ENCODE results near the gene FGFR3.

FGFR3 gene

DNA sequence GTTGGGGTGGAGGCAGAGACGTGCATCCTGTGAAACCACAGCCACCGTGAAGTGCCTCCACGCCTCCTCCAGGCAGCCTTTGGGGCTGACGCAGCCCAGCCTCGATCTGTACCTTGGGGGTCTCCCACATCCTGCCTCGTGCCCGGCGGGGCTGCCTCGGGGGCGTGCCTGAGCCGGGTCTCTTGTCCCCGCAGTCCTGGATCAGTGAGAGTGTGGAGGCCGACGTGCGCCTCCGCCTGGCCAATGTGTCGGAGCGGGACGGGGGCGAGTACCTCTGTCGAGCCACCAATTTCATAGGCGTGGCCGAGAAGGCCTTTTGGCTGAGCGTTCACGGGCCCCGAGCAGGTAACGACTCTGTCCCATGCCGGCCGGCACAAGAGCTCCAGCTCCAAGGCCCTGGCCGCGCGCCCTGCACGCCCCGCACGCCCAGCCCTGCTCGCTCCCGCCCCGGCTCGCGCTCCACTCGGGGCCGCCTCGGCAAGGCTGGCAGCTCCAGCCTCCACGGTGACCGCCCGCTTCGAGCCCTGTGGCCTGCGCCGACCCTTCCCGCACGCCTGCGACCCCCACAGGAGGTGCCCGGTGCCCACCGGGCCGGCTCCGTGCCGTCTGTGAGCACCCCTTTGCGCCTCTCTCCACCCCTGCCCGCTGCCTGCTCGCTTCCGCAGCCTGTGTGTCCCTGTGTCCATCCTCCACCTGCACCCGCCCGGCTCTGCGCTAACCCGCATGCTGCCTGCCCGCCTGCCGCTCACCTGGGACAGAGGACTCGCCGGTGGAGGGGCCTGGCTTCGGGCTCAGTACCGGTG is 9.8 kb downstream of the FGFR3 start:
- DNase-seq (ENCODE audit: low read depth): no peak

DNA sequence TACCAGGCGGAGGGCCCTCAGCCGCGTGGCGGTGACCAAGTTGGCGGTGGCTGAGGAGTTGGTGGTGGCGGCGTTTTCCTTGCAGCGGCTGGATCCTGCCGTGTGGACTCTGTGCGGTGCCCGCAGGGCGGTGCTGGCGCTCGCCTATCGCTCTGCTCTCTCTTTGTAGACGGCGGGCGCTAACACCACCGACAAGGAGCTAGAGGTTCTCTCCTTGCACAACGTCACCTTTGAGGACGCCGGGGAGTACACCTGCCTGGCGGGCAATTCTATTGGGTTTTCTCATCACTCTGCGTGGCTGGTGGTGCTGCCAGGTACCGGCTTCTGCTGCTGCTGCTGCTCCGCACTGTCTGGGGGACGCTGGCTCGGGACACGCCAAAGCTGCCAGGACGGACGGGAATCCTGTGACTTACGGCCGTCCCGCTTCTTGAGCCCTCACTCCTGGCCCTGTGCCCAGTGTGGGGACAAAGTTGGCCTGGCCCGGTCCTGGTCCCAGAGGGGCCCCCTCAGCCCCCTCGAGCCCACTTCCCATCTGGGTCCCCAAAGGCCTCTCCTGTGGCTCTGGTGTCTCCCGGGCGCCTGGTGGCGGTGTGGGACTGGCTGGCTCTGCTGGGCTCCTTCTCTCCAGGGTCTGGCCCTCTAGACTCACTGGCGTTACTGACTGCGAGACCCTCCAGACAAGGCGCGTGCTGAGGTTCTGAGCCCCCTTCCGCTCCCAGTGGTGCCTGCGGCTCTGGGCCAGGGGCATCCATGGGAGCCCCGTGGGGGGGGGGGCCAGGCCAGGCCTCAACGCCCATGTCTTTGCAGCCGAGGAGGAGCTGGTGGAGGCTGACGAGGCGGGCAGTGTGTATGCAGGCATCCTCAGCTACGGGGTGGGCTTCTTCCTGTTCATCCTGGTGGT is 10.7 kb downstream of the FGFR3 start:
- no peak for DNase-seq (ENCODE audit: low read depth)

DNA sequence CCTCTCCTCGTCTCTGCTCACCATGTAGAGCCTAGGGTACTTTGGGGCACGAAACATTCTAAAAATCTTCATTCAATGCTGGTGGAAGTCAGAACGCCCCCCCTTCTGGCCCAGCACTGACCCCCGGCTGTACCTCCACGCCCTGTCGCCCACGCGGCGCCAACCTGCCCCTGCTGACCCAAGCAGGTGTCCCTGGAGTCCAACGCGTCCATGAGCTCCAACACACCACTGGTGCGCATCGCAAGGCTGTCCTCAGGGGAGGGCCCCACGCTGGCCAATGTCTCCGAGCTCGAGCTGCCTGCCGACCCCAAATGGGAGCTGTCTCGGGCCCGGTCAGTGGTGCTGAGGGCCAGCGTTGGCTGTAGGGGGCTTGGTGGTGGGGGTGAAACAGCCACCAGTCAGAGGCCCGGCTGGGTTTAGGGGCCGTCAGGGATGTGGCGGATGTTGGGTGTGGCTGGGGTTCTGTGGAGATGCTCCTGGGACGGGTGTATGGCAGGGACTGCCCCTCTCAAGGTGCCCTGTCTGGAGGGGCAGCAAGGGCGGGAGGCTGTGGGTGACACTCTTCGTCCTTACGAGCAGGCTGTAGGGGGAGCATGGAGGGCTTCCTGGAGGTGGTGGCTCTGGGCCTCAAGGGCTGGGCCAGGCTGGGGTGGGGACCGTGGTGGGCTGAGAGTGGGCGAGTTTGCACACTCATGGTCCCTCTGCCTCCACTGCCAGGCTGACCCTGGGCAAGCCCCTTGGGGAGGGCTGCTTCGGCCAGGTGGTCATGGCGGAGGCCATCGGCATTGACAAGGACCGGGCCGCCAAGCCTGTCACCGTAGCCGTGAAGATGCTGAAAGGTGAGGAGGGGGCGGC is 11.8 kb downstream of the FGFR3 start:
- DNase-seq (ENCODE audit: low read depth): no peak

DNA sequence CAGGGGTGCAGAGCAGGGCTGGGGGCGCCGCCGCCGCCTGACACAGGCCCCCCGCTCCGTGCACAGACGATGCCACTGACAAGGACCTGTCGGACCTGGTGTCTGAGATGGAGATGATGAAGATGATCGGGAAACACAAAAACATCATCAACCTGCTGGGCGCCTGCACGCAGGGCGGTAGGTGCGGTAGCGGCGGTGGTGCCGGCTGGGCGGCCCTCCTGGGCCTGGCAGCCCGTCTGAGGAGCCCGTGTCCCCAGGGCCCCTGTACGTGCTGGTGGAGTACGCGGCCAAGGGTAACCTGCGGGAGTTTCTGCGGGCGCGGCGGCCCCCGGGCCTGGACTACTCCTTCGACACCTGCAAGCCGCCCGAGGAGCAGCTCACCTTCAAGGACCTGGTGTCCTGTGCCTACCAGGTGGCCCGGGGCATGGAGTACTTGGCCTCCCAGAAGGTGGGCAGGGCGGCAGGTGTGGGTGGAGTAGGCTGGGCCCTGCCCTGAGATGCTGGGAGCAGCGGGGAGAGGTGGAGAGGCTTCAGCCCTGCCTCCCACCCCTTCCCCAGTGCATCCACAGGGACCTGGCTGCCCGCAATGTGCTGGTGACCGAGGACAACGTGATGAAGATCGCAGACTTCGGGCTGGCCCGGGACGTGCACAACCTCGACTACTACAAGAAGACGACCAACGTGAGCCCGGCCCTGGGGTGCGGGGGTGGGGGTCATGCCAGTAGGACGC is 12.6 kb downstream of the FGFR3 start:
- DNase-seq (ENCODE audit: low read depth): no peak

DNA sequence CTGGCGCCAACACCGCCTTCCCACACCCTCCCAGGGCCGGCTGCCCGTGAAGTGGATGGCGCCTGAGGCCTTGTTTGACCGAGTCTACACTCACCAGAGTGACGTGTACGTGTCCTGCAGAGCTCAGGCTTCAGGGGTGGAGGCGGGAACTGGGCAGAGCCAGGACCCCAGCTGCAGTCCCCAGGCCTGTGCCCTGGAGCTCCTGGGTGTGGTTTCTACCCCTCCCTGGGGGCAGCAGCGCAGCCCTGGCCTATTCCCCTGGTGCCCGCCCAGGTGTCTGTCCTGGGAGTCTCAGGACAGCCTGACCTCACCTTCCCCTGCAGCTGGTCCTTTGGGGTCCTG is 13.1 kb downstream of the FGFR3 start:
- no peak for DNase-seq (ENCODE audit: low read depth)

DNA sequence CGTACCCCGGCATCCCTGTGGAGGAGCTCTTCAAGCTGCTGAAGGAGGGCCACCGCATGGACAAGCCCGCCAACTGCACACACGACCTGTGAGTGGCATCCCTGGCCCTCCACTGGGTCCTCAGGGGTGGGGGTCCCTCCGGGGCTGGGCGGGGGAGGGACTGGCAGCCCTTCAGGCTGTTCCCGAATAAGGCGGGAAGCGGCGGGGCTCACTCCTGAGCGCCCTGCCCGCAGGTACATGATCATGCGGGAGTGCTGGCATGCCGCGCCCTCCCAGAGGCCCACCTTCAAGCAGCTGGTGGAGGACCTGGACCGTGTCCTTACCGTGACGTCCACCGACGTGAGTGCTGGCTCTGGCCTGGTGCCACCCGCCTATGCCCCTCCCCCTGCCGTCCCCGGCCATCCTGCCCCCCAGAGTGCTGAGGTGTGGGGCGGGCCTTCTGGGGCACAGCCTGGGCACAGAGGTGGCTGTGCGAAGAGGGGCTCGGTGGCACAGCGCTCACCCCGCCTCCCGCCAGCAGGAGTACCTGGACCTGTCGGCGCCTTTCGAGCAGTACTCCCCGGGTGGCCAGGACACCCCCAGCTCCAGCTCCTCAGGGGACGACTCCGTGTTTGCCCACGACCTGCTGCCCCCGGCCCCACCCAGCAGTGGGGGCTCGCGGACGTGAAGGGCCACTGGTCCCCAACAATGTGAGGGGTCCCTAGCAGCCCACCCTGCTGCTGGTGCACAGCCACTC is 13.7 kb downstream of the FGFR3 start:
- no peak for DNase-seq (ENCODE audit: low read depth)

DNA sequence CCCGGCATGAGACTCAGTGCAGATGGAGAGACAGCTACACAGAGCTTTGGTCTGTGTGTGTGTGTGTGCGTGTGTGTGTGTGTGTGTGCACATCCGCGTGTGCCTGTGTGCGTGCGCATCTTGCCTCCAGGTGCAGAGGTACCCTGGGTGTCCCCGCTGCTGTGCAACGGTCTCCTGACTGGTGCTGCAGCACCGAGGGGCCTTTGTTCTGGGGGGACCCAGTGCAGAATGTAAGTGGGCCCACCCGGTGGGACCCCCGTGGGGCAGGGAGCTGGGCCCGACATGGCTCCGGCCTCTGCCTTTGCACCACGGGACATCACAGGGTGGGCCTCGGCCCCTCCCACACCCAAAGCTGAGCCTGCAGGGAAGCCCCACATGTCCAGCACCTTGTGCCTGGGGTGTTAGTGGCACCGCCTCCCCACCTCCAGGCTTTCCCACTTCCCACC is 14.3 kb downstream of the FGFR3 start:
- no peak for DNase-seq (ENCODE audit: low read depth)

DNA sequence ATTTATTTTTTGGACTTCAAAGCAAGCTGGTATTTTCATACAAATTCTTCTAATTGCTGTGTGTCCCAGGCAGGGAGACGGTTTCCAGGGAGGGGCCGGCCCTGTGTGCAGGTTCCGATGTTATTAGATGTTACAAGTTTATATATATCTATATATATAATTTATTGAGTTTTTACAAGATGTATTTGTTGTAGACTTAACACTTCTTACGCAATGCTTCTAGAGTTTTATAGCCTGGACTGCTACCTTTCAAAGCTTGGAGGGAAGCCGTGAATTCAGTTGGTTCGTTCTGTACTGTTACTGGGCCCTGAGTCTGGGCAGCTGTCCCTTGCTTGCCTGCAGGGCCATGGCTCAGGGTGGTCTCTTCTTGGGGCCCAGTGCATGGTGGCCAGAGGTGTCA is 15.3 kb downstream of the FGFR3 start:
- DNase-seq (ENCODE audit: low read depth): no peak

DNA sequence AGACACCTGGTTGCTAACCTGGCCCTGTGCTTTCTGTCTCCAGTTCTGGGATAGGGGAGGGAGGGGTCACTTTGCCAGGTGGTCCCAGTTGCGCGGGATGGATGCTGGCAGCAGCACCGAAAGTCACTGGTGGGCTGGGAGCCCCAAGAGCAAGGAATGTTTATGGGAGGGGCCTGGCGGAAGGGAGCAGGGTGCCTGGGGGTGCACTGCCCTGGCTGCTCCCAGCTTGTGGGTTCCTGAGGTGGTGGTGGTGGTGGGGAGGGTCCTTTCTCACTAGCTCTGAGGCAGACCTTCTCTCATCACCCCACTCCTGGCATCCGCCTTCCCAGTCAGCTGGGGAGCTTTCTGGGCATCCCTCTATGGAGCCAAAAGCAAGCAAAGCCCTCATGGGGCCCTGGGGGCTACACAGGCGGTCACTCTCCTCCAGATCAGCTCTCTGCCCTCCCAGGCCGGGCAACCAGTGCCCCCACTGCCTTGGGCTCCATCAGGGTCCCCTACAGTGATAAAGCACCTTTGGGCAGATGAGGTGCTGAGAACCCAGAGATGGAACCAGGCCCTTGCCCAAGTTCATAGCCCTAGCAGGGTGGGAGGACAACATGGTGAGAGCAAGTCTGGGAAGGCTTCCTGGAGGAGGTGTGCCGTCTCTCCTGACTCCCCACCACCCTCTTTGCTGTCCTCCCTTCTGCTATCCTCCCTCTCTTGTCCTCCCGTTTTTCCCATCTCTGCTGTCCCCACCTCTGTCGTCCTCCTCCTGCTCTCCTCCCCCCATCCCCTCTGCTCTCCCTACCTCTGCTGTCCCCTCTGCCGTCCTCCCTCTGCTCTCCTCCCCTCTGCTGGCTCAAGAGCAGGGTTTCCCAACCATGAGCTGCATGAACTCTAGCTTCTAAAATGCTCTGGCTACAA is 16.0 kb downstream of the FGFR3 start:
- no peak for DNase-seq (ENCODE audit: low read depth)

DNA sequence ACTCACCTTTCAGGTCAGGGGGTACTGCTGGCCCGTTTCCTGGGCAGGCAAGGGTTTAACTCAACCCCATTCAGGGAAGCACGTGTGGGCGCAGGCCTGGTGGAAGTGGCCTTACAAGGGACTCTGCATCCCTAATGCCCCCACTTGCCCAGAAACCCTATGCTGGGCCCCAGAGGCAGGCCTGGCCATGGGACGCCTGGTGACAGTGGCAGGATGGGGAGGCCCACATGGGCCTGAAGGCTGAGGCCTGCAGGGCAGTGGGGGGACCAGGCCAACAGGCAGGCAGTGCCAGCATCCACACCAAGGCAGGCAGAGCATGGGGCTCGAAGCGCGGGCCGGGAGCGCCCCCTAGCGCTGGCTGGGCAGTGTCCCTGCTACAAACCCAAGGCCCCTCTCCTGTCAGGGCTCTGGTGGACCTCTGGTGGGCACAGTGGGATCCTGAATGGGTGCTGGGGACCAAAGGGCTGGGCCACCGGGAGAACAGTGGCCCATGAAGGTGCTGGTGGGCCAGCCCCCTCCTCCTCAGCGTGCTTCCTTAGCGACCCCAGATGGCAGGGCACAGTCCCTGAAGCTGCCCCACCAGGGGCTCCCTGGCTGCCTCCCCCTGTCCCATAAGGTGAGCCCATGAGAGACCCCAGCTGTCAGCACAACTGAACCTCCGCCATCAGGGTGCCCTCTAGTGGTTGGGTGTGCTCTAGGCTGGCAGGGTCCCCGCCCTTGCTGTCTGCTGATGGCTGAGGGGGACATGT is 16.8 kb downstream of the FGFR3 start:
- DNase-seq (ENCODE audit: low read depth): peak; percentile 37

DNA sequence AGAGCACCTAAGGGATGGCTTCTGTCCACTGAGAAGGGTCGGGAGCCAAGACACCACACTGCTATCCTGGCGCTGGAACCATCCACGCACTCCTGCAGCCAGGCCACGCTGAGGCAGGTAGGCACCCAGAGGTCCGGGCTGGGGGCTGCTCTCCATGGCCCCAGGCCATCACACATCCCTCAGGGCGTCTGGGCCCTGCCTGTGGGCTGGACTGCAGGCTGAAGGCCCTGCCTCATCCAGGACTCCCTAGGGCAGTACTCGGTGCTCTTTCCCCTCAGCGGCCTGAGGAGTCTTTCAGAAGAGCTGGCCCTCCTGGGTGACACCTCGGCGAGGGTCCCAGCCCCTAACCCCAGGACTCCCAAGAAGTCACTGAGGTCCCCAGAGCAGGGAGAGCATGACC is 17.7 kb downstream of the FGFR3 start:
- DNase-seq (ENCODE audit: low read depth): no peak

DNA sequence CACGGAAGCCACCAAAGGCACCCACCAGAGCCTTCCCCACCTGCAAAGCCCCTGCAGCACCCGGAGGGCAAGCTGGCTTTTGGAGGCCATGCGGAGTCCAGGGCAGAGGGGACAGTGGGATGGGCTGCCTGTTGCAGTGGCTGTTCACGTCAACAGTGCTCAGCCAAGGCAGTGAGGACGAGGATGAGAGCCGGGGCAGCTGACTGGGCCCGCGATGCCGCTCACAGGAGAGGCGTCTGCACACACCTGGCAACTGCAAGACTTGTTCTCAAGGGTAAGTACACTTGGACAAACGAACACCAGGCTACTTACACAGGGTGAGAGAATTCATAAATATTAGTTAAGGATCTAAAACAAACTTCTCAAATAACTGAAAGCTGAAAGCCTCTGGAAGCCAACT is 19.6 kb downstream of the FGFR3 start:
- DNase-seq (ENCODE audit: low read depth): no peak

DNA sequence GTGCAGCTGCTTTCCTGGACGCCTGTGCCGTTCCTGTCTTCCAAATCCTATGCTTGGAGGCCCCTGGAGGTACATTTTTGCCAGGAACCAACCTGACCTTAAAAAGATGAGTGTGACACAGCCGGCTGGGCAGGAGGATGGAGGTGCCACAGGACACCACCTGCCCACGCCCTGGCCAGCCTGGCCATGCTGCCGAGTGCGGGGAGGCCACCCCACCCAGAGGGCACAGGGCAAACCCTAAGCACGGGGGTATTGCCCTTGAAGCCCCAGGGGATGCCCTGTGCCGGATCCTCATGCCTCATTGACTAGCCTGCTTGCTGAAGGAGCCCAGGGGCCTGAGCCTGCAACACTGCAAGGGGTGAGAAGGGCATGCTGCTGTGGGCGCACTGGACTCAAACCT is 20.1 kb downstream of the FGFR3 start:
- no peak for DNase-seq (ENCODE audit: low read depth)

DNA sequence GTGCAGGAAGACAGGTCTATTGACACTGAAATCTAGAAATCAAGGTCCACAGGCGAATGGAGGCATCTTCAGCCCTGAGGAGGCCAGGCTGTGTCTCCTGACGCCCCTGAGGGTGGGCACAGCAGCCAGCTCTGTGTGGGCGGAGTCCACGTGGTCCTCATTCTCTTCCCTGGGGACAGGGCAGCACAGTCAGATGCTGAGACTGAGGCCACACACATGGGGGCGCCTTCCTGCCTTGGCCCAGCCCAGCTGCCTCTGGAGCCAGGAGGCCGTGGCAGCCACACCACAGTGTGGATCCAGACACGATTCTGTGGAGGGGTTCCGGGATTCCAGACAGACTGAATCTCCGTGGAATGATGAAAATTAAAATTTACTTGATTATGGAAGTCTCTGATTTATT is 20.8 kb downstream of the FGFR3 start:
- DNase-seq (ENCODE audit: low read depth): no peak

DNA sequence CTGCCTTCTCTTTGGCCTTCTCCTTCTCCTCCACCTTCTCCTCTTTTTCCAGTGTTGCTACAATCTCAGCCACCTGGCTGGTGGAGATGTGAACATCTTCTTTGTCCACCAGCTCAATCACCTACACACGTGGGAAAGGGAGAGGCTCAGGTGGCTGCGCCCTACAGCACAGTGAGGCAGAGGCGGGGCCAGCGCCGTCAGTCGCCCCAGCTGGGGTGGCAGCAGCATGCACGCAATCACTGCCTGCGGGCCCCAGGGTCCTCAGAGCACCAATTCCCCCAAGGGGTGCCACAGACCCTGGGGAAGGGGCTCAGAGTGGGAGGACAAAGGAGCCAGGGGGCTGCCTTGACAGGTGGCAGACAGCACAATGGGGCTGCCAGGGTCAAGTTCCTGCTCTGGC is 21.4 kb downstream of the FGFR3 start:
- DNase-seq (ENCODE audit: low read depth): no peak

DNA sequence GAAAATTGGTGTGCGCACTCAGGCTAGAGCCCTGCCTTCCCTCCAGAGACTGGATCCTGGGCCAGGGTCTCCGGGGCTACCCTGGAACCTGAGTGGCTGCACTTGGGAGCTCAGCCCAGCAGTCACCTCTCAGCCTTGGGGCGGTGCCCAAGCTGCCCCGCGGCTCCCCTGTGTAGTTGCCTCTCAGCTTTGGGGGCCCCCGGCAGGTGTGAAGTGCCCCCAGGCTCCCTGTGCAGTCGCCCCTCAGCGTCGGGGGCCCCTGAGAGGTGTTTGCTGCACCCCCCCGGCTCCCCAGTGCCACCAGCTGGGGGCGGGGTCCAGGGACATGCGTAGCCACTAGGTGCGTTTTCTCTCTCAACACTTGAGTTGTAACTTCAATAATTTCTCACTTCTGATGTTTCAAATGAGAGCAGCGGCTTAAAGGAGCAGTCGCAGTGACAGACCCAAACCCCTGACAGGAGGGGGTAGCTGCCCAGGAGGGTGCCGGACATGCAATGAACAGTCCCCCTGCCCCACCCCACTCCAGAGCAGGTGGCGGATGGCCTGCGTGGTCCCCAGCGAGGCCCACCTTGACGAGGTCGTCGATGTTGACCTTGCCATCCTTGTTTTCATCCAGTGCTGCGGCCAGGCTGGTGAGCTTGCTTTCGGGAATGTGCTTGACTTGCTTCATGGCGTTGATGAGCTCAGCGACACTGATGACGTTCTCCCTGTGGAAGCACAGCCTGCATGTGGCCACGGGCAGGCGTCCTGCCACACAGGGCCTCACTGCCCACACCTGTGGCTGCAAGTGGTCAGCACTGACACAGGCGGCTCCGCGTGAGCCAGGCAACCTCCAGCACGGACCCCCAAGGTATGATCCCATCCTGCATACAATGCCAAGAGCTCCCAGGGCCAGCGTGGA is 22.3 kb downstream of the FGFR3 start:
- DNase-seq (ENCODE audit: low read depth): no peak

DNA sequence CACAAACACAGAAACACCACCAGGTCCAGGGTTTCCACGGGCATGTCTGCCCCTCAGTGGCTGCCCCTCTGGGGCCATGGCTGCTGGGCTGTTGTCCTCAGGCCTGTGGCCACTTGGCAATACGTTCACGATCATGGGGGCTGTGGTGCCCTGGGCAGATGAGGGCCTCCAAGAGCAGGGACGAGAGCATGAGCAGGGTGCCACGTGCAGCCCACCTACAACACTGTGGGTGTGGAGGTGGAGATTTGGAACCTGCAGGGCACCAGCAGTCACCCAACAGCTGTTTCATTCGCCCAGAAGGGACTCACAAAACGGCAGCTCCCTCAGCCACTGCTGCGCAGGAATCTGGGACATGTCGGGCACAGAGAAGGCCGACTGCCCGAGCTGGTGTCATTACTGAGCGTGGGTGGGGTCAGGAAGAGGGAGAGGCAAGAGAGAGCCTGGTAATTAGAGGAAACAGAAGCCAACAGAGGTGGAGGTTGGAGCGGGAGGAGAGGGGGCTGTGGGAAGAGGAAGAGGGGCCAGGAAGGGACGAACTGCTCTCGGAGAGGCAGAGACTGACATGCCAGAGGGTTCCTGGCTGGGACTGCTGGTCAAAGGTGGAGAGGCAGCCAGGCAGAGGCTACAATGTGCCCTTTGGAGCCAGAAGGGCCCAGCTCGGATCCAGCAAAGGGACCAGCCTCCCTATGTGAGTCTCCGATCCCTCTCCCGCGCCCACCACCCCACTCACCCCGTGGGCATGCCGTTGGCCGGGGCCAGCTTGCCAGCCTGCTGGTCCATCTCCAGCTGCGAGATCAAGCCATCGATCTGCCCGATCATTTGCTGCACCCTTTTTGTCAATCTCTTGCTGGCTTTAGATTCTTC is 23.1 kb downstream of the FGFR3 start:
- DNase-seq (ENCODE audit: low read depth): no peak
